T-helper 22 cell (primary cell): Measurements from ENCODE around the gene PPA2.
"Not testable (repeated sequence)": the region's sequence is repeated elsewhere in the genome, so short reads cannot be mapped to it uniquely, and the experiment has no call there.

Experiments used
- DNase-seq: peaks from one replicate; pipeline ENCODE4 v3.0.0-alpha.2; 2020; ENCODE audit warnings: low read depth

Gene PPA2

DNA sequence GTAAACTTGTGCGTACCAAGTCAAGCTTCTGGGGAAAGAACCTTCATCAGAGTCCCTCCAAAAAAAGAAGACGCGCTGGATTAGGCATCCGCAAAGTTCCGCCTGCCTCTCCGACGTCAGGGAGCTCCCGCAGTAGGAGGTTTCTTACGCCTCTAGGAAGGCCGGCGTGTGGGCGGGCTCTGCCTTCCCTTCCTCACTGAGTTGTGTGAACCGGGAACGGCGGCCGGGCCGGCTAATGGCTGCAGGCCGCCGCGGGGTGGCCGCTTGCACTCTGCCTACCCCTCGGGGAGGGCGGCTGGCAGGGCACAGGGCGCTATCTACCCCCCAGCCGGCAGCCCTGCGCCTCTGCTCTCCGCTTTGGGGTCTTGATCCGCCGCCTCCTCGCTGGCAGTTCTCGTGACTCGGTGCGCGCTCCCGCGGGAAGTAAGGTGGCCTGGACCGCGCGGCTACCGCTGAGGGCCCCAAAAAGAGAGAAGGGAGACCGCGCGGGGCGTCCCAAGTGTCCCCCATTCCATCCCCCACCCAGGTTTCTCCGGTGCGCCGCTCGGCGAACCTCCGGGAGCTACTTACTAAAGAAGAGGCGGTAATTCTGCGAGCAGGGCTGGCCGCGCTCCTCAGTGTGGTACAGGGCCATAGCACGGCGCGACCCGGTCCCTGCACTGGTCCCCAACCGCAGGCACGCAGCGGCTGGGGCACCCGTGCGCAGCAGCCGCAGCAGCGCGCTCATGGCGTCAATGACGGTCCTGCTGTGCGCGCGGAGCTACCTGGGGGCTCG lies at the start of gene PPA2:
Gene PPA2, minus strand, starts transcription at position 739 of the 775 bp plus-strand sequence. Its CDS starts 12 bp downstream, at position 727.
- peak; percentile 67 for DNase-seq

DNA sequence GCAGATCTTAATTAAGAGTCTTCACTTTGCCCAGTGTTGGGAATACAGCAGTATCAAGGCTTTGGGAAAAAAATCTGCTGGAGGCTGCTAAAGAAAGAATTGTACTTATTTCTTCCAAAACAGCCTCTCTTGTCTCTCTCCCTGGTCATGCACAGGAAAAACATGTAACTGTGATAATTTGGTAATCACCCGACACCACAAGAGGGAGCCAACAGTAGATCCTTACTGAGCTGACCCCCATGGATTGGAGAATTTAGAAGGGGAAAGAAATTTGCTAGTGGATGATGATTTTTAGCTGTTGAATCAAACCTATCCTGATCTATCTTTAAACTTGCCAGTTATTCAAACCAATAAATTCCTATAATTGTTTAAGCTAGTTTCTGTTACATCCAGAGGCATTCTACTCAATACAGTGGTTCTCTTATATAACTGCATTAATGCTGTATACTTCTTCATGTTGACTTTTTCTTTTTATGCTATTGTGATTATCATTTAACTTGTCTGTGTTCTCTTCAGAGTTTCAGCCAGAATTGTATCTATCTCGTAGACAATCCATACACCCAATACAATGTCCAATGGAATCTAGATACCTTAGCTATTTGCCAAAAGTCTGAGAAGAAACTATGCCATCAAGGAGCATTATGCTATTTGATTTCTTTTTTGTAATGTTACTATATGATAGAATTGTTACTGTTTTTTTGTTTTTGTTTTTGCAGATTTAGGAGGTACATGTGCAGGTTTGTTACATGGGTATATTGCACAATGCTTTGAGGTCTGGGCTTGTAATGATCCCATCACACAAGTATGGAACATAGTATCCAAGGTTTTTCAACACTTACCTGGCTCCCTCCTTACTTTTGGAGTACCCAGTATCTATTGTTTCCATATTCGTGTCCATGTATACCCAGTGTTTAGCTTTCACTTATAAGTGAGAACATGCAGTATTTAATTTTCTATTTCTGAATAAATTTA lies 47.2 kb upstream of the PPA2 start:
- no peak for DNase-seq

DNA sequence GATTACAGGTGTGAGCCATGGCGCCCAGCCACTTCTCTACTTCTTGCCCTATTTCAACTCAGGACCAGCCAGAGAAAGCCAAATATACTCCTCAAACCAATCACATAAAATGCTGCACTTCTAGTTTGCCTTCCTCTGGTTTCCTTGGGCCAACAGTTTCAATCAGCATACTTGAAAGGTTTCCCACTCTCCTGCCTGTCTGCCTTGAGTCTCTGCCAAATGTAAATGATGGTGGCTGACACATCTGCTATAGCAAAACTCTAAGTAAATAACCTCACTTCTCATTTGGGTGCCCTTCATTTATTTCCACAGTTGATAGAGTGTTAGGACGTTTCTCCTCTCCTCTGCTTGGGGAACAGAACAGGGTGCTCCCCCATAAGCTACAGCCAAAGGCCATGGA lies 36.4 kb upstream of the PPA2 start:
- no peak for DNase-seq

- no peak for DNase-seq
Observed at GRCh38 chr4:105509714-105510113, 35.9 kb upstream of the PPA2 start.

DNA sequence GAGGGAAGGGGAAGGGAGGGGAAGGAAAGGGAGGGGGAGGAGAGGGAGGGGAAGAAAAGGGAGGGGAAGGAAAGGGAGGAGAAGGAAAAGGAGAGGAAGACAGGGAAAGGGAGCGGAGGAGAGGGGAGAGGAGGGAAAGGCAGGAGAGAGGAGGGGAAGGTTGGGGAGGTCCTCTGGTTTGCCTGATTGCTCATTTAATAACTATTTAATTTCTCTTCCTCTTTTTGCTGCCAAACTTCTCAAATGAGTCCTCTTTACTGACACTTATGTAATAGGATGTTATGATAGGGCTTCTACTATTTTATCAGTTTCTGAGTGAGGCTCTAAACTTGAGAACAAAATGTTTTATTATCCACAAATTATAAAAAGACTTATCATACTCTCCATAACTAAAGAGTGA lies 35.4 kb upstream of the PPA2 start:
- no peak for DNase-seq

GRCh38 chr4:105504744-105505143 lies 30.9 kb upstream of the PPA2 start:
- DNase-seq, result no peak

DNA sequence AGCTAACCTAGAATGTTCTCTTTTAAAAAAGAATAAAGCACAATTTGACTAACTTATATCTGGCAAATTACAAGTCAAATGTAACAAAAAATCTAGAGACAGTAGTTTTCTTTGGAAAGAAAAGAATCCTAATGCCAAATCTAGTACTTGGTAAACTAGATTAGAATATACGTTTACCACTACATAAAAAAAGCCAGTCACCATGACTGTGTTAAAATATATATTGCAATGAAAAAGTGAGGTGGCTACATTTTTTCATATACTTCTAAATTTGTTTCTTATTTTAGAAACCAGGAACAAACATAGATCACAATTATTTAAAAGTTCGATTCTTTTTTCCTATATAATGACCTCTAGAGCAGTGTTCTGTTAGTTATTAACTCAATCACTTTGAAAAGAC lies 29.6 kb upstream of the PPA2 start:
- no peak for DNase-seq

DNA sequence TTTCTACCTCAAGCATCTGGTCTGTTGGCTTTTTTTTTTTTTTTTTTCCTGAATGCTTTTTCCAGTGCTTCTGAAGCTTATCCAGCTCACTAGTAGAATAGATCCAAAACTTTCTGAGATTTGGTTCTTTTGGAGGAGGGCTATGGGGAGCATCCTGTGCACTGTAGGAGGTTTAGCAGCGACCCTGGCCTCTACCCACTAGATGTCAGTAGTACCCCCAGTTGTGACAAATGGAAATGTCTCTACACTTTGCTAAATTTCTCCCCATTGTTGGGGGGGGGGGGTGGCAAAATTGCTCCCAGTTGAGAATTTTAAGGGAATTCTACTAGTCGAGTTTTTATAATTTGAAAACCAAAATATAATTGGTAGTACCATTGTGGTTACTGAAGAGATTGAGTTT lies 23.0 kb upstream of the PPA2 start:
- DNase-seq, result no peak

GRCh38 chr4:105495667-105496066 lies 21.8 kb upstream of the PPA2 start:
- no peak for DNase-seq

- DNase-seq, result no peak
Observed at GRCh38 chr4:105490523-105490922, 16.7 kb upstream of the PPA2 start.

DNA sequence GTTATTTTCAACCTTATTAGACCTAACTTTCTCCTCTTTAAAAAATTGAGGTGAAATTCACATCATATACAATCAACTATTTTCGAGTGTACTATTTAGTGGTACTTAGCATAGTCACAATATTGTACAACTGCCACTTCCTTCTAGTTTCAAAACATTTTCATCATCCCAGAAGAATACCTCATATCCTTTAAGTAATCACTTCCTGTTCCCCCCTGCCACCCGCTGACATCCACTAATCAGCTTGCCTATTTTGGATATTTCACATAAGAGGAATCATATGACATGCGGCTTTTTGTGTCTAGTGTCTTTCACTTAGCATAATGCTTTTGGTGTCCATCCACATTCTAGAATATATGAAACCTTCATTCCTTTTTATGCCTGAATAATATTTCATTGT lies 10.0 kb upstream of the PPA2 start:
- no peak for DNase-seq

GRCh38 chr4:105474099-105474518 lies 247 bp upstream of the PPA2 start:
- no peak for DNase-seq

GRCh38 chr4:105472871-105473323 lies 965 bp downstream of the PPA2 start:
- DNase-seq, result no peak

DNA sequence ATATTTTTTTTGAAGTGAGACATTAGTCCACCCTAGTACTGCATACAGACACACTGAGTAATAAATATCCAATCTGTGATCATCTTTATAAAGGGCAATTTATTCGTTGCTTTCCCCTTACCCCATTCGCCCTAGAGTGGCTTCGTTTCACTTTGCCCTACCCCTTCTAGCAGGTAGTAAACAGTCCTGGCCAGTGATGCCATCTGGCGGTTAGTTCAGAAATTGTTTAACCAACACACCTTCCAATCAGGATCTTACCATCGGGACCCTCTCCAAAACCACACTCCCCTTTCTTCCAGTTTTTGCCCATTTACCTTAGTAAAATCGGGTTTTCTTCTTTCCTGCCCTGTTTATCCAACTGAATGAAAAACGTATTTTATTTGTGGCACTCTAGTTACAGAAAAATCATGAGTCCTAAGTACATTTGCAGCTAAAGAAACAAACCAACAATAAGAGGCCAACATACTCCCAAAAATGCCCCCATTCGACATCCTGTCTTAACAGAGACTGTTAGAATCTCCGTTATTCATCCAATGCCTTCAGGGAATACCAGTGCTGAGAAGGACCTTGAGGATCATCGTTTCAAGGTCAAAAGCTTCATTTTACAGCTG lies 2.2 kb downstream of the PPA2 start:
- peak; percentile 42 for DNase-seq

DNA sequence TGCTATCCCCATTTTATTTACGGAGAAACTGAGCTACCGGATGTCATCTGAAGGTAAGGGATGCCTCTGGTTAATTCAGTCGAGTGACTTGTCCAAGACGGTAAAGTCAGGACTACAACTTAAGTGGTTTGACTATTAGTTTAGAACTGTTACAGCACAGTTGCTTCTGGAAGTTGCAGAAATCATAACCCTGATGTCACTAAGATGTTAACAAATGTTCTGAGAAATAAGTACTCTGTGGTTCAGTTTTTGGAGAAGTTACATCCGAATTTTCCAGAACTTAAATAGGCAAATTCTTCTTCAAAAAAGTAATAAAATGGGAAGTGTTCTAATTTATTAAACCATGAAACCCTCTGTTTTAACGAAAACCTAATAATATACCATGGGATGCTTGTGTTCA lies 3.1 kb downstream of the PPA2 start:
- no peak for DNase-seq

GRCh38 chr4:105469736-105470135 lies 4.1 kb downstream of the PPA2 start:
- DNase-seq, result no peak

- no peak for DNase-seq
Observed at GRCh38 chr4:105466580-105466979, 7.3 kb downstream of the PPA2 start.

GRCh38 chr4:105464563-105464962 lies 9.3 kb downstream of the PPA2 start:
- not testable (repeated sequence) for DNase-seq

DNA sequence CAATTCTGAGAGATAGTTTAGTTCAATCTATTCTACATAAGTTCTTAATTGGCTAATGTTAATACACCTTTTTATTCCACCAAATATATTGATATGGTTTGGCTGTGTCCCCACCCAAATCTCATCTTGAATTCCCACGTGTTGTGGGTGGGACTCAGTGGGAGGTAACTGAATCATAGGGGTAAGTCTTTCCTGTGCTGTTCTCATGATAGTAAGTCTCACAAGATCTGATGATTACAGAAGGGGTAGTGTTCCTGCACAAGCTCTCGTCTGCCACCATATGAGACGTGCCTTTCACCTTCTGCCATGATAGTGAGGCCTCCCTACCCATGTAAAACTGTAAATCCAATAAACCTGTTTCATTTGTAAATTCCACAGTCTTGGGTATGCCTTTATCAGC lies 11.3 kb downstream of the PPA2 start:
- DNase-seq, result no peak

DNA sequence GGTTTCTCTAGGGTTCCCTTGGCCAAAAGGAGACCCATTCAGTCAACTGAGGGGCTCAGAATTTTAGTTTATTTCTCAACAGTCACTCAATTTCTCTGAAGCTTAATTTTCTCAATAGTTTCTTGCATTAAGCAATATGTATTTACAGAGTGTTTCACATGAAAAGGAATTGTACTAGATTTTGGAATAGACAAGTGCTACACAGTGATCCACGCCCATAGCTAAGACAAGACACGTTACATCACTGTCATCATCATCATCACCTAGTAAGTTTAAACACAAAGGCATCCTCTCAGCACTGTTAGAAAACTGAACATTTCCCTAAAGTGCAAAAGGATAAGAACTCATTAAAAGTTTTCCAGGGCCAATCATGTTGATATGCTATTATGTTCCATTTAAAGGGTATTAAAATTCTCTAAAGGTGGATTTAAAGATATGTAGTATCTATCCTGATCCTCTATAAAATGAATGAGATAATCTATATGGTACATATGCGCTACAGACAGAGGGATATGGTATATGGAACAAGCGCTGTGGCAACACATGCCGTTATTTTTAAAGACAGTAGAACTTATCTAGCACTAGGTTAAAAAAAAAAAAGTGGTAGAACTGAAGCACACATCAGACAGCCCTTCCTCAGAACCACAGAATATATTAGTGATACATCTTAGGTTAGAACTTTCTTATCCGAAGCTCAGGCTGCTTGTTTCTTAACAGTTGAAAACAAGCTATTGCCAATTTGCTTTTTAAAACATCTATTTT lies 12.1 kb downstream of the PPA2 start:
- DNase-seq, result no peak

GRCh38 chr4:105461221-105461620 lies 12.6 kb downstream of the PPA2 start:
- no peak for DNase-seq

GRCh38 chr4:105460306-105460705 lies 13.6 kb downstream of the PPA2 start:
- no peak for DNase-seq
